Epithelial cell of proximal tubule (primary cell): ENCODE results near the gene DENND1C. TPM values are rescaled to one million over a fixed set of nuclear protein-coding genes. Genes with fewer than 3 reads are reported as not detected.

Source experiments
- DNase-seq: peaks from one replicate; pipeline ENCODE4 v3.0.0-alpha.2; 2011; ENCODE audit warnings: low read depth
- H3K4me3 ChIP-seq: 2 replicates; pipeline ENCODE4 v1.5.1; 2011; ENCODE audit warnings: low read depth, mild to moderate bottlenecking, low read length
- CTCF ChIP-seq: conservative IDR thresholded peaks from 2 replicates; pipeline ENCODE4 v1.5.1; 2012; ENCODE audit warnings: low read depth, mild to moderate bottlenecking, low read length
- total RNA-seq: library from RNA; depleted of rRNA; stranded (reverse); fragments of >200 nt; gene quantifications from 2 replicates; pipeline ENCODE4 v1.2.3, GENCODE V29; 2015

The DENND1C gene
- total RNA-seq, 1 donor from 2014 or later = 4.4 TPM

- DNase-seq = no peak
- no peak overlapping the region for H3K4me3 ChIP-seq
- no peak for TF ChIP-seq CTCF
Observed at GRCh38 chr19:6452223-6452614, 29.4 kb downstream of the DENND1C start.

DNA sequence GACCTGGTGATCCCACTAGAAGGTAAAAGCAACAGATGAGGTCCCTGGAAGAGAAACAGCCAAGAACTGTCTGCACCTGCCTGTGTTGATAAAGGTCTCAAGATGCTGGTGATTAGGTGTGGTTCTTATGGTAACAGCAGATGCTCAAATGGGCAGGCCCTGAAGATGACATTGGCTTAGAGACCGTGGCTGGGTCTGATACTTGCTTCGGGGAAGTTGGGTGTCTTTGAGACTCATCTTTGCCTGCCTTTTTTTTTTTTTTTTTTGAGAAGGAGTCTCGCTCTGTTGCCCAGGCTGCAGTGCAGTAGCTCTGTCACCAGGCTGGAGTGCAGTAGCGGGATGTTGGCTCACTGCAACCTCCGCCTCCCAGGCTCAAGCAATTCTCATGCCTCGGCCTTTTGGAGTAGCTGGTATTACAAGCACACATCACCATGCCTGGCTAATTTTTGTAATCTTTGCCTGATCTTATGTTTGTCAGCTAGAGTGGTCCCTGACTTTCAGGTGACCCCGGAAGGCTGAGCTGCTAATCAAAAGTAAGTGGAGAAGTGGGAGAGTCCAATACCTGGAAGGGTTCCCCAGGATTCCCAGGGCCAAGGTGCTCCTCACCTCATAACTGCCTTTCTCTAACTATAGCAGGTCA, 29.9 kb downstream of the DENND1C start:
- DNase-seq = no peak
- no peak for TF ChIP-seq CTCF
- H3K4me3 ChIP-seq = no peak overlapping the region

DNA sequence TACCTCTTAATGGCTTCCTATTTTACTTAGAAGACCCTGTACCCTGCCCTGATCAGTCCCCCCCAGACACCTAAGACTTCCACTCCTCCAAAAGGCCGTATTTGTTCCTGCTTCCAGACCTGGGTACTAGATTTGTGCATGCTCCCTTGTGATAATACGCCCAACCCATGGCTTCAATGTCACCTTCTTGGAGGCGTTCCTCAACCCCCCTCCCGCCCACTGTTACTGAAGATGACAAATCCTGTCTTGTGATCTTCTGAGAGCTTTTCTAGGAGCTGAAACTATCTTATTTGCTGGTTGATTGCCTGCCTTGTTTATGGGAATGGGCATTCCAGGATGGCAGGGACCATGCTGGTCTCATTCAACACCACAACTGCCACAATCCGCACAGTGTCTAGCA, 31.4 kb downstream of the DENND1C start:
- H3K4me3 ChIP-seq = no peak overlapping the region
- no peak for DNase-seq
- no peak for TF ChIP-seq CTCF

DNA sequence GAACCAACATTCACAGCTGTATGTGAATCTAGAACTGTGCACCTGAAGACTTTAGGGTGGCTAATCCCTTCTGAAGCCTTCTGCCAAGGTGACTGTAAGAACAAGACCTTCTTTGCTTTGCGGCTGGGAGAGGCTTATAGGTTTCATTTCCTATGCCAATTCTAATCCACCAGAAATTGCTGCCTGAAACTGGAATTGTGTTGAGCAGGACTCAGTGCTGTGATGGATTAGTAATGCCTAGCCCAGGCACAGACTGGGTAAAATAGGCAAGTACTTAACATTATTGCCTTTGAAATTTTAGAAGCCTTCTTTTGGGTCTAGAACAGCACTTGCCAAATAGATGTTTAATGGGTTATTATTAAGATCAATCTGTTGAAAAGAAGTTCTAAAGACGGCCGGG, 33.5 kb downstream of the DENND1C start:
- H3K4me3 ChIP-seq = no peak overlapping the region
- no peak for TF ChIP-seq CTCF
- no peak for DNase-seq

- no peak for DNase-seq
- no peak overlapping the region for H3K4me3 ChIP-seq
- TF ChIP-seq CTCF = no peak
Observed at GRCh38 chr19:6446452-6446851, 35.1 kb downstream of the DENND1C start.

GRCh38 chr19:6443986-6444385, 37.6 kb downstream of the DENND1C start:
- H3K4me3 ChIP-seq = no peak overlapping the region
- TF ChIP-seq CTCF = no peak
- DNase-seq = no peak

- no peak for TF ChIP-seq CTCF
- no peak for DNase-seq
- H3K4me3 ChIP-seq = no peak overlapping the region
Observed at GRCh38 chr19:6442087-6442688, 39.4 kb downstream of the DENND1C start.
